ENCODE results near the gene TRIM69.

DNA sequence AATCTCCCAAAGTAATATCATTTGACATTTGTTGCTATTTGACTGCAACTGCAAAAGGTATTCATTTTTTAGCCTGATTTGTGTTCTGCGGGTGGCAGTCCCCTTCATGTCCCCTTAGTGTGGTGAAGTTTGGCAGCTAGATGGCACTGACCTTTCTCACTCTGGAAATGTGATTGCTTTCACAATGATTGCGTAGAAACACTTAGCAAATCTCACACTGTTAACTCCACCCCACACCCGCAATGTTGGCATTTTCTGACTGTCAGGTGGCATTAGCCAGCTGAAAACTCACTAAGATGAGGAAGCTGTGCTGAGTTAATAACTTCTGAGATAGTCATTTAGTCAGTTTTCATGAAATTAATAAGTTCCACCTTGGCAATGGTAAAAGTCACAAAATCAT is 76.9 kb downstream of the TRIM69 start:
- no peak for TF ChIP-seq GABPA (IDR thresholded peaks at IDR 0.05; ENCODE audit: low read depth)
- TF ChIP-seq, protein P1, sequence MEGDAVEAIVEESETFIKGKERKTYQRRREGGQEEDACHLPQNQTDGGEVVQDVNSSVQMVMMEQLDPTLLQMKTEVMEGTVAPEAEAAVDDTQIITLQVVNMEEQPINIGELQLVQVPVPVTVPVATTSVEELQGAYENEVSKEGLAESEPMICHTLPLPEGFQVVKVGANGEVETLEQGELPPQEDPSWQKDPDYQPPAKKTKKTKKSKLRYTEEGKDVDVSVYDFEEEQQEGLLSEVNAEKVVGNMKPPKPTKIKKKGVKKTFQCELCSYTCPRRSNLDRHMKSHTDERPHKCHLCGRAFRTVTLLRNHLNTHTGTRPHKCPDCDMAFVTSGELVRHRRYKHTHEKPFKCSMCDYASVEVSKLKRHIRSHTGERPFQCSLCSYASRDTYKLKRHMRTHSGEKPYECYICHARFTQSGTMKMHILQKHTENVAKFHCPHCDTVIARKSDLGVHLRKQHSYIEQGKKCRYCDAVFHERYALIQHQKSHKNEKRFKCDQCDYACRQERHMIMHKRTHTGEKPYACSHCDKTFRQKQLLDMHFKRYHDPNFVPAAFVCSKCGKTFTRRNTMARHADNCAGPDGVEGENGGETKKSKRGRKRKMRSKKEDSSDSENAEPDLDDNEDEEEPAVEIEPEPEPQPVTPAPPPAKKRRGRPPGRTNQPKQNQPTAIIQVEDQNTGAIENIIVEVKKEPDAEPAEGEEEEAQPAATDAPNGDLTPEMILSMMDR (IDR thresholded peaks at IDR 0.05; ENCODE audit: insufficient read depth, low read length): no peak
